ENCODE measurements around the gene CACNA2D3. TPM values are rescaled to one million over a fixed set of nuclear protein-coding genes. Genes with fewer than 3 reads are reported as not detected.

Gene CACNA2D3
- total RNA-seq, 1 experiment from 2014 or later = not detected

- H3K27me3 ChIP-seq (replicated peaks; ENCODE audit: control insufficient read depth, insufficient read depth, low read length) = no peaks in the 10 kb centered on the region
- no peak overlapping the region for H3K4me3 Mint-ChIP-seq (ENCODE audit: unreplicated experiment)
- intact Hi-C loops (cut with micrococcal nuclease; ENCODE audit: unreplicated experiment) = no loop called here
- no peaks in the 10 kb centered on the region for H3K9me3 Mint-ChIP-seq (ENCODE audit: unreplicated experiment)
- CTCF ChIA-PET = no interaction called here
- no TSS peak for BruUV-seq (replicated peaks)
- POLR2A ChIA-PET = no interaction called here
- no peaks in the 10 kb centered on the region for H3K36me3 ChIP-seq (ENCODE audit: control insufficient read depth, insufficient read depth, low read length)
- no peaks in the 10 kb centered on the region for H3K27me3 Mint-ChIP-seq (ENCODE audit: insufficient read depth, unreplicated experiment)
- no peaks in the 10 kb centered on the region for H3K4me1 ChIP-seq
- TF ChIP-seq CTCF (IDR thresholded peaks at IDR 0.05; ENCODE audit: insufficient read depth in 1 of 2, low read depth in 1 of 2, low read length in 1 of 2, severe bottlenecking in 1 of 2, unreplicated experiment in 1 of 2) = no peak
- no peaks in the 10 kb centered on the region for H3K36me3 Mint-ChIP-seq (ENCODE audit: insufficient read depth, unreplicated experiment)
- H3K27ac Mint-ChIP-seq (ENCODE audit: unreplicated experiment) = no peak overlapping the region
- no peak for DNase-seq
- H3K9me3 ChIP-seq = no peaks in the 10 kb centered on the region
- H3K4me3 ChIP-seq (ENCODE audit: low read depth, low read length) = no peak overlapping the region
- no peaks in the 10 kb centered on the region for H3K4me1 Mint-ChIP-seq (ENCODE audit: low read depth, unreplicated experiment)
Observed at GRCh38 chr3:54705730-54706129, 583.4 kb downstream of the CACNA2D3 start.

DNA sequence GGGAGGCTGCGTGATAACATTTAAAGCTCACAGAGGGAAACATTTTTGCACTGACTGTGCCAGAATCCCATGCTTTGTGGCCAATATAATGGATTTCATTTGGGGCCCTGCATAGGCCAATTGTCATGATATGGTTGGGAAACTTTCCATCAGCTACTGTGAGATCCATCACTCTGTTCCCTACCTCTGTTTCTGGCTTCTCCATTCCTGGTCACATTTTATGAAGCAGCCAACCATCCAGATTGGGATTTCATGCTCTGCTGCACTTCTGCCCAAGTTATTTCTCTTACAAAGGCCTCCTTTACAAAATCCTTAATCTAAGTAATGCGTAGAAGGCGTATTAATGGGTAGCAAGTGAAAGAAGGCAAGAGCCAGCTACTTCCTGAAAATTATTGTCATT, 584.4 kb downstream of the CACNA2D3 start:
- Mint-ChIP-seq H3K27me3 (ENCODE audit: insufficient read depth, unreplicated experiment) (no peaks in the 10 kb centered on the region), H3K36me3 (ENCODE audit: insufficient read depth, unreplicated experiment) (no peaks in the 10 kb centered on the region), H3K9me3 (ENCODE audit: unreplicated experiment) (no peaks in the 10 kb centered on the region), H3K4me1 (ENCODE audit: low read depth, unreplicated experiment) (no peaks in the 10 kb centered on the region), H3K27ac (ENCODE audit: unreplicated experiment) (no peak overlapping the region), H3K4me3 (ENCODE audit: unreplicated experiment) (no peak overlapping the region)
- H3K4me3 ChIP-seq (ENCODE audit: low read depth, low read length) = no peak overlapping the region
- H3K36me3 ChIP-seq (ENCODE audit: control insufficient read depth, insufficient read depth, low read length) = no peaks in the 10 kb centered on the region
- no TSS peak for BruUV-seq (replicated peaks)
- TF ChIP-seq CTCF (IDR thresholded peaks at IDR 0.05; ENCODE audit: insufficient read depth in 1 of 2, low read depth in 1 of 2, low read length in 1 of 2, severe bottlenecking in 1 of 2, unreplicated experiment in 1 of 2) = no peak
- POLR2A ChIA-PET = no interaction called here
- H3K27me3 ChIP-seq (replicated peaks; ENCODE audit: control insufficient read depth, insufficient read depth, low read length) = no peaks in the 10 kb centered on the region
- CTCF ChIA-PET = no interaction called here
- H3K4me1 ChIP-seq = no peaks in the 10 kb centered on the region
- H3K9me3 ChIP-seq = no peaks in the 10 kb centered on the region
- intact Hi-C loops (cut with micrococcal nuclease; ENCODE audit: unreplicated experiment) = no loop called here
- DNase-seq = no peak

GRCh38 chr3:54709785-54710184, 587.4 kb downstream of the CACNA2D3 start:
- intact Hi-C loops (cut with micrococcal nuclease; ENCODE audit: unreplicated experiment) = no loop called here
- no peak for DNase-seq
- Histone ChIP-seq H3K9me3 (no peaks in the 10 kb centered on the region), H3K36me3 (ENCODE audit: control insufficient read depth, insufficient read depth, low read length) (no peaks in the 10 kb centered on the region), H3K27me3 (replicated peaks; ENCODE audit: control insufficient read depth, insufficient read depth, low read length) (no peaks in the 10 kb centered on the region), H3K4me3 (ENCODE audit: low read depth, low read length) (no peak overlapping the region), H3K4me1 (no peaks in the 10 kb centered on the region)
- no TSS peak for BruUV-seq (replicated peaks)
- no peaks in the 10 kb centered on the region for H3K9me3 Mint-ChIP-seq (ENCODE audit: unreplicated experiment)
- no peaks in the 10 kb centered on the region for H3K36me3 Mint-ChIP-seq (ENCODE audit: insufficient read depth, unreplicated experiment)
- no peak for TF ChIP-seq CTCF (IDR thresholded peaks at IDR 0.05; ENCODE audit: insufficient read depth in 1 of 2, low read depth in 1 of 2, low read length in 1 of 2, severe bottlenecking in 1 of 2, unreplicated experiment in 1 of 2)
- H3K27me3 Mint-ChIP-seq (ENCODE audit: insufficient read depth, unreplicated experiment) = peaks cover 3% of the 10 kb centered on the region
- no peak overlapping the region for H3K27ac Mint-ChIP-seq (ENCODE audit: unreplicated experiment)
- ChIA-PET CTCF (no interaction called here), POLR2A (no interaction called here)
- no peaks in the 10 kb centered on the region for H3K4me1 Mint-ChIP-seq (ENCODE audit: low read depth, unreplicated experiment)
- no peak overlapping the region for H3K4me3 Mint-ChIP-seq (ENCODE audit: unreplicated experiment)

Measured in Caco-2 (cell line).